A673 (cell line): ENCODE results near the gene ZNFX1.

Source experiments
- CTCF ChIP-seq: fragments of 300-800, 200-600 bp; sonication (generic); conservative IDR thresholded peaks from 2 replicates; pipeline ENCODE4 v1.5.1; 2017; ENCODE audit warnings: low read depth, mild to moderate bottlenecking, antibody characterized with exemption, low read length, moderate library complexity, mixed read lengths
- EZH2 ChIP-seq: fragments of 200-600 bp; sonication (generic); IDR thresholded peaks from 2 replicates; pipeline ENCODE4 v1.6.1; 2017; ENCODE audit warnings: borderline replicate concordance, low read depth, mild to moderate bottlenecking, mixed read lengths, antibody characterized with exemption, low read length; ENCODE audit not compliant: poor library complexity, severe bottlenecking

GRCh38 chr20:49297605-49298530, 20.0 kb upstream of the ZNFX1 start:
- TF ChIP-seq EZH2 (no peak), CTCF (no peak)
